ENCODE results near the gene STUM.

STUM gene

DNA sequence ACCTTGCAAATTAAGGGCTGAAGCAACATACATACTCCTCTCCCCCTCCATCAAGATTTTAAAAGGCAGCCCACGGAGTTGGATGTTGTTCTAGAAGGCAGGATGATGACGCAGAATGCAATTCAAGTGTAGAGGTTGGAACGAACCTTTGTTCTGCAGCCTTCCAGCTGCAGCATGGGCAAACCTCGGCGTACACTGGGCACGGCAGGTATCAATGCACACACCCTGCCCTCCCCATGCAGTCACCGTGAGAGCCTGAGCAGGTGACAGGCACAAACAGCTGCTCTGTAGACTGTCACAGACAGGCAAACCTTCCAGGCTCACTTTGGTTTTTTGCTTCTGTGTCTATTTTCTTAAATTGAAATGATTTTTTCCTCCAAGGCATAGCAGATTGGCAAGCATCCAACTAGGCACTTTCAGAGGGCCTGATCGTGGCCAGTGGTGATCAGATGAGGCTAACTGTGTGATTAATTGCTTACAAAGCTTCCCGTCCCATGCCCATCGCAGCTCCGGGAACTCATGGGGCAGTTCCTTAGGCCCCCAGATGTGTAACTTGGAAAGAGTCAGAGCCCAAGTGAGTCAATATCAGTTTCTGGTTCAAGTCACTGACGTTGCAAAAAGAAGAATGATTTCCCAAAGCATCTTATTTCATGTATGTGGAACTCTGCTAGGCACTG is 108.2 kb downstream of the STUM start:
- Histone ChIP-seq H2AFZ (ENCODE audit: insufficient read depth, low read length, poor library complexity) (no peak overlapping the region), H3K9ac (ENCODE audit: low read length) (no peak overlapping the region), H3K4me1 (ENCODE audit: control insufficient read depth in 1 of 2, insufficient read depth in 2 of 2, low read length in 2 of 2) (peaks cover 25 to 30% of the 10 kb centered on the region in 2 experiments), H3K27ac (ENCODE audit: low read depth, low read length) (no peak overlapping the region), H3K4me3 (ENCODE audit: low read depth, low read length) (no peak overlapping the region), H3K4me2 (ENCODE audit: low read length) (no peak overlapping the region), H2BK120ac (ENCODE audit: insufficient read depth, low read length, poor library complexity) (no peak overlapping the region), H3K23ac (ENCODE audit: low read length) (no peak overlapping the region), H4K12ac (ENCODE audit: low read depth, low read length) (no peak overlapping the region), H3K9me3 (ENCODE audit: insufficient read depth, low read depth, low read length) (no peaks in the 10 kb centered on the region), H4K91ac (ENCODE audit: low read depth, low read length) (no peak overlapping the region), H3K36me3 (ENCODE audit: control insufficient read depth in 1 of 2, insufficient read depth in 2 of 2, low read length in 2 of 2) (no peaks in the 10 kb centered on the region), H3K4ac (ENCODE audit: low read depth, low read length) (no peak overlapping the region), H3K14ac (ENCODE audit: low read length) (no peak overlapping the region), H3K79me1 (ENCODE audit: low read length) (peaks cover 13% of the 10 kb centered on the region), H2AK5ac (ENCODE audit: low read length) (no peak overlapping the region), H3K27me3 (ENCODE audit: insufficient read depth, low read length) (no peaks in the 10 kb centered on the region), H2BK12ac (ENCODE audit: low read length) (no peak overlapping the region), H3K18ac (ENCODE audit: low read length) (no peak overlapping the region), H3K79me2 (ENCODE audit: control insufficient read depth, insufficient read depth, low read length, poor library complexity) (no peaks in the 10 kb centered on the region), H4K8ac (ENCODE audit: low read depth, low read length) (no peak overlapping the region), H2BK5ac (ENCODE audit: low read depth, low read length, poor library complexity) (no peak overlapping the region)
- peak in 1 of 2 donors; percentile 21 for DNase-seq
- no CpG with 5 or more reads among the region's 12 CpGs for WGBS (ENCODE audit: extremely low coverage, insufficient coverage, insufficient read length)

GRCh38 chr1:226657895-226658545 is 109.5 kb downstream of the STUM start:
- no peak overlapping the region for H3K27ac ChIP-seq (ENCODE audit: low read depth, low read length)
- H2AK5ac ChIP-seq (ENCODE audit: low read length): no peak overlapping the region
- H4K8ac ChIP-seq (ENCODE audit: low read depth, low read length): no peak overlapping the region
- H3K4me2 ChIP-seq (ENCODE audit: low read length): no peak overlapping the region
- no peak overlapping the region for H2BK5ac ChIP-seq (ENCODE audit: low read depth, low read length, poor library complexity)
- H2AFZ ChIP-seq (ENCODE audit: insufficient read depth, low read length, poor library complexity): no peak overlapping the region
- no peaks in the 10 kb centered on the region for H3K79me2 ChIP-seq (ENCODE audit: control insufficient read depth, insufficient read depth, low read length, poor library complexity)
- H3K4me1 ChIP-seq (ENCODE audit: control insufficient read depth in 1 of 2, insufficient read depth in 2 of 2, low read length in 2 of 2): peaks cover 27 to 35% of the 10 kb centered on the region in 2 experiments
- no peak overlapping the region for H3K14ac ChIP-seq (ENCODE audit: low read length)
- H3K23ac ChIP-seq (ENCODE audit: low read length): no peak overlapping the region
- H3K79me1 ChIP-seq (ENCODE audit: low read length): peaks cover 14% of the 10 kb centered on the region
- WGBS (ENCODE audit: extremely low coverage, insufficient coverage, insufficient read length): no CpG with 5 or more reads among the region's 10 CpGs
- no peak overlapping the region for H4K91ac ChIP-seq (ENCODE audit: low read depth, low read length)
- no peaks in the 10 kb centered on the region for H3K9me3 ChIP-seq (ENCODE audit: insufficient read depth, low read depth, low read length)
- no peak overlapping the region for H2BK120ac ChIP-seq (ENCODE audit: insufficient read depth, low read length, poor library complexity)
- H3K18ac ChIP-seq (ENCODE audit: low read length): no peak overlapping the region
- no peaks in the 10 kb centered on the region for H3K36me3 ChIP-seq (ENCODE audit: control insufficient read depth in 1 of 2, insufficient read depth in 2 of 2, low read length in 2 of 2)
- H4K12ac ChIP-seq (ENCODE audit: low read depth, low read length): no peak overlapping the region
- no peak overlapping the region for H3K4me3 ChIP-seq (ENCODE audit: low read depth, low read length)
- no peak overlapping the region for H2BK12ac ChIP-seq (ENCODE audit: low read length)
- no peak overlapping the region for H3K4ac ChIP-seq (ENCODE audit: low read depth, low read length)
- H3K27me3 ChIP-seq (ENCODE audit: insufficient read depth, low read length): no peaks in the 10 kb centered on the region
- H3K9ac ChIP-seq (ENCODE audit: low read length): no peak overlapping the region
- no peak for DNase-seq

DNA sequence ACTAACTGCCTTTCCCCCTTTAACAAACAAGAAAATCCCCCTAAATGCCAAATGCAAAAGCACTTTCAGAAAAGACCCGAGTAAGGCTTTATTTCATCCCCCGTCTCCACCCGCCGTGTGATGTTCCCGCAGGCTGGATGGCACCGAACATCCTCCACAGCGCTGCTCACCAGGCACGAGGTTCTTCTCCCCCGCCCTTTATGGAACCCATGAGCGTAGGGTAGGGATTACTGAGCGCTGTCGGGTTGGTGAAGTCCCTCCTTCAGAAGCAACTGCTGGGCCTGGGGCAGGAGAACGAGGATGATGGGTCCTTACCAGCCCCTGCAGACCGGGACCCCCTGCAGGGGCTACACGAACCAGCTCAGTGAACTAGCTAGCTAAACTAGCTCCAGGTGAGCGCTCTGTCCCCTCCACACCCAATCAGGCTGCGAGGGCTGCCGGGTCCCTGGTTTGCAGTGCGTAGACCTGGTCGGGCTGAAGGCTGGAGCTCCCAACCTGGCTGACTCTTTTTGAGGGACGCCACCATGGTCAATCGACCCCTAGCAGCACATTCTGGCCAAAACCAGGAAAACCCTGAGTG is 110.1 kb downstream of the STUM start:
- Histone ChIP-seq H3K36me3 (ENCODE audit: control insufficient read depth in 1 of 2, insufficient read depth in 2 of 2, low read length in 2 of 2) (no peaks in the 10 kb centered on the region), H2BK120ac (ENCODE audit: insufficient read depth, low read length, poor library complexity) (no peak overlapping the region), H3K4me3 (ENCODE audit: low read depth, low read length) (no peak overlapping the region), H2BK5ac (ENCODE audit: low read depth, low read length, poor library complexity) (no peak overlapping the region), H3K23ac (ENCODE audit: low read length) (no peak overlapping the region), H3K18ac (ENCODE audit: low read length) (no peak overlapping the region), H2AK5ac (ENCODE audit: low read length) (no peak overlapping the region), H3K27ac (ENCODE audit: low read depth, low read length) (no peak overlapping the region), H4K8ac (ENCODE audit: low read depth, low read length) (no peak overlapping the region), H2BK12ac (ENCODE audit: low read length) (peak overlapping the region; percentile 16), H3K27me3 (ENCODE audit: insufficient read depth, low read length) (no peaks in the 10 kb centered on the region), H3K4me1 (ENCODE audit: control insufficient read depth in 1 of 2, insufficient read depth in 2 of 2, low read length in 2 of 2) (peaks cover 29 to 34% of the 10 kb centered on the region in 2 experiments), H2AFZ (ENCODE audit: insufficient read depth, low read length, poor library complexity) (no peak overlapping the region), H4K91ac (ENCODE audit: low read depth, low read length) (no peak overlapping the region), H3K14ac (ENCODE audit: low read length) (no peak overlapping the region), H3K9ac (ENCODE audit: low read length) (no peak overlapping the region), H3K9me3 (ENCODE audit: insufficient read depth, low read depth, low read length) (no peaks in the 10 kb centered on the region), H3K4ac (ENCODE audit: low read depth, low read length) (no peak overlapping the region), H3K4me2 (ENCODE audit: low read length) (no peak overlapping the region), H3K79me2 (ENCODE audit: control insufficient read depth, insufficient read depth, low read length, poor library complexity) (no peaks in the 10 kb centered on the region), H3K79me1 (ENCODE audit: low read length) (peaks cover 11% of the 10 kb centered on the region), H4K12ac (ENCODE audit: low read depth, low read length) (no peak overlapping the region)
- WGBS (ENCODE audit: extremely low coverage, insufficient coverage, insufficient read length): no CpG with 5 or more reads among the region's 22 CpGs
- no peak for DNase-seq
